HepG2 (cell line): ENCODE results near the gene NEURL1B. TPM values are rescaled to one million over a fixed set of nuclear protein-coding genes. Genes with fewer than 3 reads are reported as not detected.

Experiments
- DZIP1 ChIP-seq: sonication (generic); formaldehyde crosslinking; IDR thresholded peaks from 2 replicates; pipeline ENCODE4 v1.5.0; 2020; ENCODE audit warnings: mild to moderate bottlenecking, missing genetic modification reagents
- EP300 ChIP-seq, 3 experiments: sonication (generic) in 1 of 3; formaldehyde crosslinking in 1 of 3; IDR thresholded peaks; 2 replicates each; pipeline versions ENCODE4 v1.5.1 to v1.6.1; 2011 to 2020; ENCODE audit warnings: low read depth in 2 of 3, low read length in 2 of 3, borderline replicate concordance in 1 of 3, improper control_type of control experiment in 1 of 3, mild to moderate bottlenecking in 1 of 3, missing genetic modification reagents in 1 of 3, moderate library complexity in 1 of 3
- GABPA ChIP-seq, 2 experiments: IDR thresholded peaks; 2 replicates each; pipeline ENCODE4 v1.6.1; 2011 to 2016; ENCODE audit warnings: low read depth in 2 of 2, low read length in 1 of 2, missing biosample characterization in 1 of 2, missing genetic modification characterization in 1 of 2
- HIC2 ChIP-seq: sonication (generic); formaldehyde crosslinking; IDR thresholded peaks from 2 replicates; pipeline ENCODE4 v1.9.0; 2022; ENCODE audit warnings: low read depth, missing genetic modification reagents
- HMGXB4 ChIP-seq, 2 experiments: sonication (generic) in 1 of 2; formaldehyde crosslinking in 1 of 2; IDR thresholded peaks; 2 replicates each; pipeline versions ENCODE4 v1.4.0 to v1.6.1; 2018 to 2020; ENCODE audit warnings: missing genetic modification reagents in 2 of 2, borderline replicate concordance in 1 of 2, low read depth in 1 of 2, mild to moderate bottlenecking in 1 of 2, missing biosample characterization in 1 of 2
- KDM5B ChIP-seq: sonication (generic); formaldehyde crosslinking; IDR thresholded peaks from 2 replicates; pipeline ENCODE4 v1.4.0; 2020; ENCODE audit warnings: missing genetic modification reagents, mild to moderate bottlenecking, borderline replicate concordance
- MBD4 ChIP-seq: IDR thresholded peaks from 2 replicates; pipeline ENCODE4 v1.6.1; 2012; ENCODE audit warnings: low read length, inconsistent platforms, borderline replicate concordance
- NRL ChIP-seq: sonication (generic); formaldehyde crosslinking; IDR thresholded peaks from 2 replicates; pipeline ENCODE4 v1.5.0; 2020; ENCODE audit warnings: missing genetic modification reagents, mild to moderate bottlenecking, moderate library complexity, borderline replicate concordance
- PPARG ChIP-seq: conservative IDR thresholded peaks from 2 replicates; pipeline ENCODE4 v1.6.1; 2016; ENCODE audit warnings: missing biosample characterization, missing genetic modification reagents
- RBM39 ChIP-seq: fragments of 200-400 bp; formaldehyde crosslinking; IDR thresholded peaks from one replicate; pipeline ENCODE4 v1.6.1; 2018; ENCODE audit warnings: antibody characterized with exemption, mild to moderate bottlenecking, low read depth, low read length; ENCODE audit not compliant: poor library complexity, severe bottlenecking
- RFXAP ChIP-seq: sonication (generic); formaldehyde crosslinking; IDR thresholded peaks from 2 replicates; pipeline ENCODE4 v1.4.0; 2020; ENCODE audit warnings: missing genetic modification reagents, borderline replicate concordance
- SAP130 ChIP-seq: IDR thresholded peaks from 2 replicates; pipeline ENCODE4 v1.6.1; 2016; ENCODE audit warnings: low read depth
- SNAI1 ChIP-seq: sonication (generic); formaldehyde crosslinking; IDR thresholded peaks from 2 replicates; pipeline ENCODE4 v1.5.0; 2020; ENCODE audit warnings: mild to moderate bottlenecking, missing genetic modification reagents, borderline replicate concordance
- YEATS2 ChIP-seq: sonication (generic); formaldehyde crosslinking; IDR thresholded peaks from 2 replicates; pipeline ENCODE4 v1.4.0; 2020; ENCODE audit warnings: missing genetic modification reagents, borderline replicate concordance
- ZFP1 ChIP-seq: IDR thresholded peaks from 2 replicates; pipeline ENCODE4 v1.6.1; 2016
- ZNF547 ChIP-seq: sonication (generic); formaldehyde crosslinking; IDR thresholded peaks from 2 replicates; pipeline ENCODE4 v1.5.1; 2020; ENCODE audit warnings: mild to moderate bottlenecking, missing genetic modification reagents
- ZSCAN31 ChIP-seq: sonication (generic); formaldehyde crosslinking; IDR thresholded peaks from 2 replicates; pipeline ENCODE4 v1.5.0; 2020; ENCODE audit warnings: low read depth, mild to moderate bottlenecking, missing genetic modification reagents
- polyA plus RNA-seq, 8 experiments: library from polyadenylated mRNA; depleted of rRNA in 3 of 8; stranded (reverse) in 7 of 8; unstranded in 1 of 8; fragments of >200 nt; fragmentation: Illumina TruSeq in 4 of 8; extraction: Trizol in 4 of 8; gene quantifications; 2 replicates each; pipeline versions ENCODE4 v1.2.1 to v1.2.3, GENCODE V29; 2011 to 2016; ENCODE audit warnings: low read depth in 4 of 8, missing spikeins in 1 of 8, mixed read lengths in 1 of 8; ENCODE audit not compliant: insufficient read depth in 1 of 8
- total RNA-seq, 5 experiments: library from RNA; depleted of rRNA; stranded (reverse); fragments of >200 nt; fragmentation: Illumina TruSeq; extraction: Trizol; gene quantifications; 2 replicates each; pipeline ENCODE4 v1.2.3, GENCODE V29; 2016; ENCODE audit warnings: low read depth in 1 of 5
- TF ChIP-seq, protein P1 (sequence below): sonication (generic); formaldehyde crosslinking; IDR thresholded peaks from 2 replicates; pipeline ENCODE4 v1.5.1; 2020; ENCODE audit warnings: missing genetic modification reagents, mild to moderate bottlenecking, borderline replicate concordance

Gene NEURL1B
- total and polyA plus RNA-seq, 2 of the 13 experiments (the other 11 are each of a cell fraction or from before 2014, with no cell fraction given), result 0.09 to 0.13 TPM

DNA sequence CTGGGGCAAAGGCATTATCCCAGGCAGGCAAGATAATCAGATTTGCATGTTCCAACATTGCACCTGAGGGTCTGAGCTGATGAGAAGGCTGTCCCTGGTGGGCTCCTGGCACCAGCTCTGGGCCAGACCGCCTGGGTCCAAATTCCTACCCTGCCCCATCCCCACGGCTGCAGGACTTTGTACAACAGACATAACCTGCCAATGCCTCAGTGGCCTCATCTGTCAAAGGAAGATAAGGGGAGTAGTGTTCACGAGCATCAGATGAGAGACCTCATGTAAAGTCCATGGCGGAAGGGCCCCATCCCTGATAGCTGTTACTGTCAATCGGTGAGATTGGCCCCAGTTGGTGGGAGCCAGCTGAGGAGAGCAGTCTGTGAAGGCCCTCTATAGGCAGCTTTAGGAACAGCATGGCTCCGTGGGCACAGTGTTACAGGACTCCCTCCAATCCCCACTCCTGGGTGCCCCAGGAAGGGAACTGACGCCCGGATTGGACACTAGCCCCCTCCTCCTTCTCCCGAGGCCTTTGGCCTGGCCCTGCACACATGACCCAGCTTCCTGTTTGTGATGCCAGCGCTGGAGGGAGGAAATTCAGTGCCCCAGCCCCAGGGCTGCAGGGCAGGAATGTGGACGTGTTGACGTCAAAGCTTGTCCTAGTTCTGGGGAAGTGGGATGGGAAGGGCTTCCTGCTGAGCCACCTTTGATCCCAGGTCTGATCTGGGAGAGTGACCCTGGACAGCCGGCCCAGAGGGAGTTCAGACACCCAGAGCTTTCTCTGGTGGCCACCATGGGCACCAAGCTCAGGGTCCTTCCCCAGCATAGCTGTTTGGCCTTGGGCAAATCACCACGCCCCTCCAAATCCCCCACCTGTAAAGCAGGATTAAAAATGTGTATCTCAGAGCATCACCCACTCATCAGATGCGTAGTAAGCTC, 73.7 kb downstream of the NEURL1B start (continued):
- TF ChIP-seq NRL (CRISPR knock-in tag) (peak; percentile 74; the same call in 1 of the 2 replicates), GABPA (IDR thresholded peaks at IDR 0.05; ENCODE audit: low read depth, low read length) (peak; percentile 23; the same call in 1 of the 2 replicates), GABPA (CRISPR knock-in tag; IDR thresholded peaks at IDR 0.05; ENCODE audit: low read depth) (peak; percentile 87), ZSCAN31 (CRISPR knock-in tag) (peak; percentile 83), KDM5B (peak; percentile 62; the same call in 1 of the 2 replicates), DZIP1 (CRISPR knock-in tag) (no peak), RBM39 (no peak), MBD4 (no peak), HMGXB4 (CRISPR knock-in tag; IDR thresholded peaks at IDR 0.05; ENCODE audit: borderline replicate concordance in 1 of 2, low read depth in 1 of 2) (peak; percentile 76 to 91; a peak in 3 of 4 replicates), RFXAP (CRISPR knock-in tag) (peak; percentile 30; the same call in 1 of the 2 replicates), SNAI1 (CRISPR knock-in tag) (no peak), EP300 (IDR thresholded peaks at IDR 0.05; ENCODE audit: low read depth in 2 of 2, low read length in 2 of 2) (peak in 1 of 2 experiments; percentile 69; a peak in 1 of 4 replicates), EP300 (CRISPR knock-in tag; IDR thresholded peaks at IDR 0.05; ENCODE audit: borderline replicate concordance) (no peak; the same call in 1 of the 2 replicates), YEATS2 (CRISPR knock-in tag) (peak; percentile 58; the same call in 1 of the 2 replicates), SAP130 (CRISPR knock-in tag) (peak; percentile 93), HIC2 (CRISPR knock-in tag) (peak; percentile 98; the same call in 1 of the 2 replicates), ZNF547 (CRISPR knock-in tag) (no peak), PPARG (peak; percentile 80), ZFP1 (CRISPR knock-in tag) (no peak; the same call in 1 of the 2 replicates)
- TF ChIP-seq, protein P1, sequence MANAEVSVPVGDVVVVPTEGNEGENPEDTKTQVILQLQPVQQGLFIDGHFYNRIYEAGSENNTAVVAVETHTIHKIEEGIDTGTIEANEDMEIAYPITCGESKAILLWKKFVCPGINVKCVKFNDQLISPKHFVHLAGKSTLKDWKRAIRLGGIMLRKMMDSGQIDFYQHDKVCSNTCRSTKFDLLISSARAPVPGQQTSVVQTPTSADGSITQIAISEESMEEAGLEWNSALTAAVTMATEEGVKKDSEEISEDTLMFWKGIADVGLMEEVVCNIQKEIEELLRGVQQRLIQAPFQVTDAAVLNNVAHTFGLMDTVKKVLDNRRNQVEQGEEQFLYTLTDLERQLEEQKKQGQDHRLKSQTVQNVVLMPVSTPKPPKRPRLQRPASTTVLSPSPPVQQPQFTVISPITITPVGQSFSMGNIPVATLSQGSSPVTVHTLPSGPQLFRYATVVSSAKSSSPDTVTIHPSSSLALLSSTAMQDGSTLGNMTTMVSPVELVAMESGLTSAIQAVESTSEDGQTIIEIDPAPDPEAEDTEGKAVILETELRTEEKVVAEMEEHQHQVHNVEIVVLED, result peak; percentile 74; the same call in 1 of the 2 replicates
